Stomach (tissue), 9 donors: Measurements from ENCODE around the gene DENND1B. TPM values are rescaled to one million over a fixed set of nuclear protein-coding genes. Genes with fewer than 3 reads are reported as not detected.

ENCODE experiments used
- DNase-seq, 2 donors: peaks; one replicate each; pipeline versions ENCODE4 v3.0.0 to v3.0.0-alpha.2; 2013 to 2019
- H3K27ac ChIP-seq, 5 donors: fragments of 200-600 bp in 4 of 5; sonication (generic) in 4 of 5; one replicate each; pipeline ENCODE4 v1.5.1; 2013 to 2019; ENCODE audit warnings: mild to moderate bottlenecking in 1 of 5, moderate library complexity in 1 of 5
- H3K27me3 ChIP-seq, 3 donors: fragments of 200-600 bp; sonication (generic); one replicate each; pipeline ENCODE4 v1.5.1; 2017 to 2019; ENCODE audit warnings: mixed run types in 1 of 3
- H3K36me3 ChIP-seq, 4 donors: fragments of 200-600 bp; sonication (generic); 1 replicate in 3 of 4; 2 replicates in 1 of 4; pipeline ENCODE4 v1.5.1; 2016 to 2019
- H3K4me1 ChIP-seq, 4 donors: fragments of 200-600 bp; sonication (generic); one replicate each; pipeline ENCODE4 v1.5.1; 2016 to 2019
- H3K4me3 ChIP-seq, 4 donors: fragments of 200-600 bp; sonication (generic) in 3 of 4; one replicate each; pipeline ENCODE4 v1.5.1; 2016 to 2019; ENCODE audit warnings: mild to moderate bottlenecking in 1 of 4
- H3K9me3 ChIP-seq, 4 donors: fragments of 200-600 bp; sonication (generic); one replicate each; pipeline ENCODE4 v1.5.1; 2016 to 2019
- CTCF ChIP-seq, 7 experiments: fragments of 450-650 bp in 4 of 7; fragments of 200-600 bp in 3 of 7; sonication (generic) in 3 of 7; IDR thresholded peaks; one replicate each; pipeline ENCODE4 v1.5.1; 2016 to 2019; ENCODE audit warnings: antibody characterized with exemption in 7 of 7, control low read depth in 2 of 7, mild to moderate bottlenecking in 1 of 7
- EP300 ChIP-seq: sonication (generic); formaldehyde crosslinking; IDR thresholded peaks from one replicate; pipeline ENCODE4 v1.6.1; 2017; ENCODE audit warnings: antibody characterized with exemption
- POLR2A ChIP-seq, 4 donors: fragments of 450-650 bp; IDR thresholded peaks; one replicate each; pipeline ENCODE4 v1.6.1; 2016; ENCODE audit warnings: antibody characterized with exemption in 4 of 4, control low read depth in 2 of 4, mild to moderate bottlenecking in 1 of 4, moderate library complexity in 1 of 4
- POLR2AphosphoS5 ChIP-seq, 3 donors: sonication (generic); formaldehyde crosslinking; IDR thresholded peaks; one replicate each; pipeline ENCODE4 v1.6.1; 2016; ENCODE audit warnings: antibody characterized with exemption in 3 of 3
- WGBS, 5 donors: extraction: QIAGEN DNeasy Blood & Tissue Kit in 3 of 5; methylation state at CpG; one replicate each; pipeline versions ENCODE4 v1.1.5 to v1.1.7; 2013 to 2018; 5-methylcytosine and 5-hydroxymethylcytosine counted together
- intact Hi-C: fragments of 100-400 bp; cut with DNase I; formaldehyde crosslinking; loops from one replicate; pipeline ENCODE4 v1.15.1; 2023; ENCODE audit warnings: low total_unique reads
- polyA plus RNA-seq, 3 donors: library from polyadenylated mRNA; stranded (reverse); fragments of 200-250 nt; gene quantifications; one replicate each; pipeline ENCODE4 v1.2.3, GENCODE V29; 2013
- total RNA-seq, 5 donors: library from RNA; depleted of rRNA; stranded (reverse); fragments of >200 nt; gene quantifications; one replicate each; pipeline versions ENCODE4 v1.1.0 to v1.2.3, GENCODE V29; 2014 to 2016
- donor health status: healthy with polysubstance abuse.
- donor health status: Bipolar disorder and iron deficiency.
- donor health status: healthy.

DENND1B gene
- total and polyA plus RNA-seq, 8 donors: 2.9 to 435 (median 13.7) TPM

- H3K4me1 ChIP-seq: no peaks in the 10 kb centered on the region
- intact Hi-C loops: no loop called here
- H3K36me3 ChIP-seq: no peaks in the 10 kb centered on the region
- 20 to 31% (median 25%) methylated on average over 3 of the region's 3 CpGs for WGBS, 5 donors
- H3K27me3 ChIP-seq: no peaks in the 10 kb centered on the region
- no peak overlapping the region for H3K4me3 ChIP-seq
- H3K9me3 ChIP-seq: no peaks in the 10 kb centered on the region
- H3K27ac ChIP-seq: no peak overlapping the region
- no peak for TF ChIP-seq CTCF (IDR thresholded peaks at IDR 0.05)
- TF ChIP-seq EP300: no peak
- no peak for TF ChIP-seq POLR2AphosphoS5 (IDR thresholded peaks at IDR 0.05)
- TF ChIP-seq POLR2A (IDR thresholded peaks at IDR 0.05): no peak
- DNase-seq: peak in 1 of 2 donors; percentile 26
These were observed 289.5 kb downstream of the DENND1B start for GRCh38 chr1:197485790-197486189.

- no peak overlapping the region for H3K4me3 ChIP-seq
- no peaks in the 10 kb centered on the region for H3K27me3 ChIP-seq
- 38 to 55% (median 48%) methylated on average over 4 of the region's 4 CpGs for WGBS, 5 donors
- H3K4me1 ChIP-seq: no peaks in the 10 kb centered on the region
- no peak overlapping the region for H3K27ac ChIP-seq
- no peaks in the 10 kb centered on the region for H3K36me3 ChIP-seq
- H3K9me3 ChIP-seq: no peaks in the 10 kb centered on the region
- intact Hi-C loops: no loop called here
- TF ChIP-seq EP300: no peak
- no peak for TF ChIP-seq CTCF (IDR thresholded peaks at IDR 0.05)
- TF ChIP-seq POLR2AphosphoS5 (IDR thresholded peaks at IDR 0.05): no peak
- no peak for TF ChIP-seq POLR2A (IDR thresholded peaks at IDR 0.05)
- DNase-seq: peak in 1 of 2 donors; percentile 52
These were observed 294.2 kb downstream of the DENND1B start for GRCh38 chr1:197481101-197481500.

- Histone ChIP-seq H3K36me3 (no peaks in the 10 kb centered on the region), H3K9me3 (no peaks in the 10 kb centered on the region), H3K4me3 (no peak overlapping the region), H3K27ac (no peak overlapping the region), H3K4me1 (no peaks in the 10 kb centered on the region), H3K27me3 (no peaks in the 10 kb centered on the region)
- 85 to 93% (median 89%) methylated on average over 6 of the region's 6 CpGs for WGBS, 5 donors
- TF ChIP-seq EP300 (no peak), CTCF (IDR thresholded peaks at IDR 0.05) (no peak), POLR2AphosphoS5 (IDR thresholded peaks at IDR 0.05) (no peak), POLR2A (IDR thresholded peaks at IDR 0.05) (no peak)
- no peak for DNase-seq
- intact Hi-C loops: no loop called here
These were observed 294.8 kb downstream of the DENND1B start for GRCh38 chr1:197480446-197480845.

GRCh38 chr1:197472141-197472540 lies 303.1 kb downstream of the DENND1B start:
- Histone ChIP-seq H3K27me3 (no peaks in the 10 kb centered on the region), H3K4me3 (no peak overlapping the region), H3K9me3 (no peaks in the 10 kb centered on the region), H3K36me3 (no peaks in the 10 kb centered on the region), H3K27ac (no peak overlapping the region), H3K4me1 (no peaks in the 10 kb centered on the region)
- intact Hi-C loops: no loop called here
- whole genome bisulfite sequencing, 5 donors: 83 to 89% (median 85%) methylated on average over 3 of the region's 3 CpGs
- DNase-seq: no peak
- no peak for TF ChIP-seq POLR2AphosphoS5 (IDR thresholded peaks at IDR 0.05)
- TF ChIP-seq CTCF (IDR thresholded peaks at IDR 0.05): no peak
- TF ChIP-seq EP300: no peak
- TF ChIP-seq POLR2A (IDR thresholded peaks at IDR 0.05): no peak
